NCI-H2029 (cell line): ENCODE results near the gene MTHFSD.

Experiments
- DNase-seq: peaks from one replicate; lab custom pipeline; 2025; lab: John Stamatoyannopoulos, UW

The MTHFSD gene

DNA sequence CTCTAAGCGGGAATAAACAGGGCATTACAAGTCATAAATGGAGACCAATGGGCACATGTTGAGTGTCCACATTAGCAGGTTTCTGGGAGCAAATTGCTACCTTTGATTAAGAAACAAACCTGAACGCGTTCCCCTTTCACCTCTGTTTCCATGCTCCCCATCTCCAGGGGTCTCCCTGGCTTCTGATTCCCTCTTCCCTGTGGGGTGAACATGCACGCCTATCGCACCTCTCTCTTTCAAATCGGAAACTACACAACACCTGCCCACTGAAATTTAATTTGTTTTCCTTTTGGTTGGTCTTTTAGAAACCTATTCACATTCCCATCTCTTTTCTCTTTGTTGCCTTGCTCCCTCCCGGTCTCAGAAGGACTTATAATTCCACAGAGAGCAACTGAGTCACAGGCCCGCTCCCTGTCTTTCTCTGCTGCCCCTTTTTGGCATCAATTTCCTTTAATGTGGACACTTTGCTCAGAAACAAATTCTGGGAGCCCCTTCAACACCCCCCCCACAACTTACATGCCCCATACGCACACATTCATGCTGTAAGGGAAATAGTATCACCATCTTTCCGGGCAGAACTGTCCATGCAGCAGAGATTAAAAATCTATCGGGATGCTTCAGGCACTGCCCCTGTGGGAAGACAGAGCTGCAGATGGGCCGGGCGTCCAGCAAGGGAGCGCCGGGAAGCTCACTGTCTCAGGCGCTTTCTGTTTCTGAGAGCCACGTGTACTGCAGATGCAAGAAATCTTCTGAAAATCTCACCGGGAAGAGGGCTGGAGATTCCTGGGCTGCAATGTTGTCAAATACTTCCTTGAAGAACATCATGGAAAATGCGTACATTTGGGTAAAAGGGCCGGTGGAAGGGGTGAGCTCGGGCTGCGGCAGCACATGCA lies 51.9 kb downstream of the MTHFSD start:
- no peak for DNase-seq

DNA sequence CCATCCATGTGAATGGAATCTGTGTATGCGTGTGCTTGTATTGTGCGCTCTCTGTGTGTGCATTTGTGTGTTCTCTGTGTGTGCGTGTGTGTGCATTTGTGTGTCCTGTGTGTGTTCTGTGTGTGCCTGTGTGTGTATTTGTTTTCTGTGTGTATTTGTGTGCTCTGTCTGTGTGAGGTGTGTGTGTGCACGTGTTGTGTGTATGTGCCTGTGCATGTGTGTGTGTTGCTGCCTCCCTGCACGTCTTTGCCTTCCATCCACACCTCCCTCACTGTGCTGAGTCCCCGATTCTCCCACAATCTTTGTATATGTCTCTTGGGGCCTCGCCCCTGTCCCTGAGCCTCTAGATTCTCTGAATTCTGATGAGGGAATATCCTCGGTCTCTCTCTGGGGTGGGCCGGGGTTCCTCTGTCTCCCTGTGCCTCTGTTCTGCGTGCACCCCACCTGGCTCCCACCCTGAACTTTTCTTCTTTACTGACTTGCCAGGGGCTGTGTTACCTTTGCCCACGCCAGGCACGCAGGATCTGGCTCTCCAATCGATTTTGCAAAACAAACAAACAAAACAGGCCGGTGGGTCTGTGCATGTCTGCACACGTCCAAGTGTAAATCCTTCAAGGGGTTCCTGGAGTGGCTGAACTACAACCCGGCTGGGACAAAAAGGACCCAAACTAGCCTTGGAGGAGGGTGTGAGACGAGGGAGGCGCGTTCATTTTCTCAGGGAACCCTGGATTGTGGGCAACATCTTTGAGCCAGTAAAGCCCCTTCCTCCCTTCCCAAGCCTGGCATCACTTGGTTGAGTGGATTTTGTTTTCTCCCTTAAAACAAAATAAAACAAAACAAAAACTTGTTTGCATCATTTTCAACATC lies 52.8 kb downstream of the MTHFSD start:
- no peak for DNase-seq

DNA sequence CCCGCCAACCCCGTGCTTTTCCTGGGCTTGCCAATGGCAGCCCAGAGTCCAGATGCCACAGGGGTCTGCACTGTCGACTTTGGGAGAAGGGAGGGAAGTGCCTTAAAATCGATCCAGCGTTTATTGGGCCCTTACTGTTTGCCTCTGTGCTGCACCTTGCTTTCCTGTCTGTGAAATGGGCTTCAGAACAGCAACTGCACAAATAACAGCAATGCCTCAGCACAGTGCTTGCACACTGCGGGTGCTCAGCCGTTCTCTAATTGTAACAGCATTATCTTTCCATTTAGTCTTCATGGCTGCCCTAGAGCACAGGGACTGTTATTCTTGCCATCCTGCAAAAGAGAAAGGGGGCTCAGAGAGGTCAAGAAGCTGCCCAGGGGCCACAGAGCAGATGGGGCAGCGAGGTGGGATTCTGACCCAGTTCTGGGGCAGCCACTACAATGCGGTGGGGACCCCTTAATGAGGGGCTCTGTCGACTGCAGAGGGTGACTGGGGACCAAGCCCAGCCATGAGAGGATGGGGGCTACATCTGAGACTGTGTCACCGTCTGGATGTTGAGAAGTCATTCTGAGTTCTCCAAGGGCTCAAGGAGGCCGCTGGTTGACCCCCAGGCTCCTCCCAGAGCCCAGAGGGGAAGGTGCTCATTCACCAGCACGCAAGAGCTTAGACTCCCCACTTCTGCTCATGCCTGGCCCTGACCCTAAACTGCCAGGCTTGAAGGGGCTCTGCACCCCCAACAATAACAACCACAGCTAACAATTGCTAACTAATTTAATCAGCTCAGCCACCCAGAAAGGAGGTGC lies 54.1 kb downstream of the MTHFSD start:
- no peak for DNase-seq

DNA sequence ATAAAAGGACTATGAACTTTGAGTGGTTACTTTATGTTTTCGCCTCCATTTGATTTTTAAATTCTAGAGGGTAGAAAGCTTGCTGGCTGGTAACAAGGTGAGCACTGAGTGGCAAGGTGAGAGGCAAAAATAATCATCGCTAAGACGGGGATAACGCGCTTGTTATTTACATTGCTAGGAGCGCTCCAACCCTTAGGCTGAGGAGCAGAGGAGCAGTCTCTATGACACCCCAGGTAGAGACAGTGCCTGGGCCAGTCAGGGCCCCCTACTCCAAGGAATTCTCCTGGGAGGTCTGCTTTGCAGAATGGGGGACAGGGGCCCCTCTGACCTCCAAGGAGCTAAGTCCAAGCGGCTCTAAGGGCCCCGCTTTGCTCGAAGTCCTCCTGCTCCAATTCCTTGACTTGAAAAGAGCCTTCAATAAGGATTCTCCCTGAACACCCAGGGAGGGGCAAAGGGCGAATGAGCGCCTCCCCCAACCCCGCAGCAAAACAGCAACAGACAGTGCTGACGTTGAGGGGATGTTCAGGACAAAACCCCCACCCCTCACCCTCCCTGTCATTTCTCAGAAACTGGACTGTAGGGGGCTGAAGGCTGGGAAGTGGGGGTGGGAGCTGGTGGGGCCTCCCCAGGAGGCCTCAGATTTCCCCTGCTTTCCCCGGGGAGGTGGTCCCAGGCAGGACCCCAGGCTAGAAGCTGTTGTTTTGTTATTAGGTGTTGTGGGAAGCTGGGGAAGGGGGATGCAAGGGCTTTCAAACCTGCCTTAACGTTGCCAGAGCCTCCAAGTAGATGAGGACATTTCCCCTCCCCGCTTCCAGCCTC lies 54.9 kb downstream of the MTHFSD start:
- DNase-seq: no peak

DNA sequence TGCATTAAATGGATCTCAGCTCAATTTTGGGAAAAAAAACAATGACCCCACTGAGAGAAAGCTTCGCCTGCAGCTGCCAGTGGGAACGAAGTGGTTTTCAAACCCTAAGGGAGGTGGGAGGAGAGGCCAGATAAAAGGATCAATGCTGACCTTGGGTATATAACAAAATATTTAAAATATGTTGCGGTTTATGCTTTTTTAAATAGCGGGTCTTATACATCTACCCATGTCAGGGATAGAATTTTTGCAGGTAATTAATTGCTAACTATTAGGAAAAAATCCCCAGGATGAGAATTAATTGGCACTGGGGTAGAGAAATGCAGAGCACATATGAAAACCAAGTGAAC lies 55.6 kb downstream of the MTHFSD start:
- DNase-seq: no peak

DNA sequence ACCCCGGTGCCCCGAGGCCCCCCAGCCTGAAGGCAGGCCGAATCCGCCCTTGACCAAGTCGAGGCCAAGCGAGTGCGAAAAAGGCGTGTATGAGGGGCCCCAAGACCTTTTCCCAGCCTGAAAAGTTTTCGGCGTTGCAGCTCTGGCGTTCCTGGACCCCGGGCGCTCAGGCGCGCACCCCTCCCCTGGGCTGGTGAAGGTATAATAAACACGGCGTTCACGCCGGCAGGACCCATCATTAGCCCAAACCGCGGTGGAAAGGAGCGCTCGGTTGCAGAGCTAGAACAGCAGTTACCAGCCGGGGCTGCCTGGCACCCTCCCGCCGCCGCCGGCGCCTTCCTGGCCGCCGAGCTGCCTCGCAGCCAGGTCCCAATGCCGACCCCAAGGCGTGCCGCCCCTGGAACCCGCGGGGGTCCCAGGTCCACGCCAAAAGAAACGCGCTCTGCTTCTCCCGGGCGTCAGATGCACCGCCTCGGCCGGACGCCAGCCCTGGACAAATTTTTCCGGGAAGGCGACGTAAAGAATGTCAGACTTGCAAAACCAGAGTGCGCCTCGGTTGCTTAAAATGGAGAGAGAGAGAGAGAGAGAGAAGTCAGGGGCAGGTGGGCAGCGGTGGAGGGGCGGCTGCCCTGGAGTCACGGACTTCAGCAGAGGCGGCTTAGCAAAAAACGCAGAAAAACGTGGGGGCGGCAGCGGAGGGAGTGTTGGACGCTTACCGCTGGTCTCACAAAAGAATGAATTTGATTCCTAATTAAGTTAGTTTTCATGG lies 56.2 kb downstream of the MTHFSD start:
- DNase-seq: no peak

DNA sequence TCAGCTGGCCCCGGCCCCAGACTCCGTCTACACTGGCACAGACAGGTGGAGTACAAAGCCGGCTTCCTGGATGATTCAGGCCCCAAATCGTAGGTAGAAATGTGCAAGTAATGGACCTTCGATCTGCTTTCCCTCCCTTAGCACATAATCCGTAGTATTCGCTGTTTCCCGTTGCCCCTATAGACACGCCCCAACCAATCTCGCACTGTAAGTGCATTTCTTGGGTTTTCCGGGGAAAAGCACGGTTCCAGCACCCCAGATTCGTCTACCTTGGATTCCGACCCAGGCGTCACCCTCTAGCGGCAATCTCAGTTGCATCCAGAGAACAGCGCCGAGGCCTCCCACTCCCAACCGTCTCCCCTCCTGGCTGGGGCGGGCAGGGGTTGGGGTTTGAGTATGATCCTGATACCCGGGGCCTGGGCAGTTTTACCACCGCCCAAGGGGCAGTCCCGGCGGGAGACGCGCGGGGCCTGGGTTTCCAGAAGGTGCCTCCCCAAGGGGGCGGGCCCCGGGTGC lies 56.8 kb downstream of the MTHFSD start:
- DNase-seq: no peak

DNA sequence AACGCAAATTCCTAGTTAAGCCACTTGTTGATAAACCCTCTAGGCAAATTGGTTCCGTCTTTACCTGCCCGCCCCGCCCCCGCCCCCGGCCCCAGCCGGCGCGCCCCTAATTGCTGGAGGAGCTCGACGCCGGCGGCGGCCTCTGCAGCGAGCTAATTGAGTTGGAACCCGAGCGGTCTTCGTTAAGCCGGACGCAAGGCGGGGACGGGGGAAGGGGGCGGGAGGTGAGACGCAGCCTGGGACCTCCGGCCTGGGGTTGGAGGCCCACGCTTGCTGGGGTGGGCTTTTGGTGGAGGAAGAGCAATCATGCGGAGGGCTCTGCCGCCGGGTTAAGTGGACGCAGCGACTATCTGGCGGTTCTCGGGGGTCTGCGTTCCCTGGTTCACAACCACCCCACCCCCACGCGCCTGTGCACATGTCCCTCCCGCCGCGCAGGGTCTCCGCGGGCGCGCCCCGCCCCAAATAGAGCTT lies 57.4 kb downstream of the MTHFSD start:
- DNase-seq: no peak

DNA sequence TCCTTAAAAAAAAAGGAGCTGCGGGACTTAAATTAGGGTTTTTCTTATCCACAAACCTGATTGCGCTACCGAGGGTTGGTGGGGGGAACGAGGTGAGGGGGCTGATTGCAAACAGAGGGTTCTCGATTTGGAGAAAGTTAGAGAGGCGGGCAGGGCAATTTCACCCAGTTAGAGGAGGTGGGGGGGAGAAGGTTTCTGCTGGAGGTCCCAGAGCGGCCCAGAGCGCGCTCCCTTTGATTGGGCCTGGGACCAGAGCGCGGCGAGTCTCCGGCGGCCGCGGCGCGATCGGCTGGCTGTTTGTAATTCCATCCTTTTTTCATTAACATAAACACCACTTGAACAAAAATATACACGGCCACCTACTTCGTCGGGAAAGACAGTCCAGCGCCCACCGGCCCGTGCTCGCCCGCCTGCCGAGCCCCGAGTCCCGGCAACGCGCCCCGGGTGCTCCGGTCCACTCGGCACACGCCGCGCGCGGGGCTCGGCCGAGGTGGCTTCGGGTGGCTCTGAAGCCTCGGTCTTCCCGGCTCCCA lies 58.0 kb downstream of the MTHFSD start:
- DNase-seq: no peak

DNA sequence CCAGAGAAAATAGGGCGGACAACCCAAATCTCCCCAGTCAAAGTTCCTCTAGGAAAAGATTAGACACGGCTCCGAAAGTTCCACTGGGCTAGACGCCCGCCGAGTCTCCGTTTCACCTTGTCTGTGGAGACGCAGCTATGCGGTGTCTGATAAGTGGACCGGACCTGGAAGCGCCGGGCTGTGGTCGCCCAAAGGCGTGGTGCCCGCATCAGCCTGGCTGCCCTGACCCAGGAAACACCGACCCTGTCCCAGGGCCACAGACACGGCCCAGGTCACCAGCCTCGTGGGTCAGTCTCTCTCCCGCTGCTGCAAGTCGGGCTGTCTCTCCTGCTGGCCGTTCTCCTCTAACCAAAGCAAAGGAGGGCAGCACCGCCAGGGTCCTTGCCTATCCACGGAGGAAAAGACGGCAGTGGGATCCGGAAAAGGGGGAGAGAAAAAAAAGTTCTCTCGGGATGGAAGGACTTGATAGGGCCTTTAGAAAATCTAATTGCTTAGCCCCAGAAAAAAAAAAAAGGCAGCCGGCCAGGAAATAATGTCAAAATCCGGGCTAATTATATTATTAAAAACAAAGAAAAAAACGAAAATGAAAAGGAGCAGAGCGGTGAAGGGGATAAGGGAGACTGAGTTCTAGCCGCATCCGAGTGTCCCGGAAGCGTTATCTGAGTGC lies 58.6 kb downstream of the MTHFSD start:
- DNase-seq: no peak

DNA sequence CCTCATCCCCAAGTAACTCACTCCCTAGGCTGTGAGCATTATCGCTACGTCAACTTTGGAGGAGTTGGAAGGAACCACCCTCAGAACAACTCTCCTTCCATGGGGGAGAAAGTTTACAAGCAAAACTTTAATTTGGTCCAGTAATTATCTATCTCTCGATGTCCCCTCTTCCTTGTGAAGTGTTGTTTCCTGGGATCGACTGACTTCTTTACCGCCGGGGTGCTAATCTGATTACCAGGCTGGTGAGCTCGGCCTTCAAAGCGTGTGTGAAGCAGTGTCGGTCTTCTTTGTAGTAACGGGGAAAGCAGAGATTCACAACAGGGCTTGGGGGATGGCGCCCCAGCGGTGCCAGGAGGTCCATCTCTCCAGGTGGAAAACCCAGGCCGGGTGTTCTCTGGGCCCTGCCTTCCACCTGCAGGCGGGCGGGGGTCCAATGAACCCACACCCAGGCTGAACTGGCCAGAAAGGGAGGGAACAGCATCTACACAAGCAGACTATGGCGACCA lies 59.2 kb downstream of the MTHFSD start:
- DNase-seq: no peak

DNA sequence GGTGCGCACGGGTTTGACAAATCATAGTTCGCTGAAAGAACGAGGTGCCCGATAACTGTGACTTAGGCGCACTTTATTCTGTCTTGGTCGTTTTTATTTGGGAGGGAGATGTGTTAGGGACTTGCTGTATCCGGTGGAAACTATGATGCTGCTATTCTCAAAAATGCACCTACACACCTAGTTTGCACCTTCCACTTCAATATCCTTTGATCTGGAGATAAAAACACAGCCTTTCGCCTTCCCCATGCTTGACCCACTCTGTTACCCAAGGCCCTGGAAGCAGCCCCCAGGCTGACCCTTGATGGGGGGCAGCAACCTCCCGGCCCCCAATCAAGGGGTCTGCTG lies 59.7 kb downstream of the MTHFSD start:
- DNase-seq: no peak

DNA sequence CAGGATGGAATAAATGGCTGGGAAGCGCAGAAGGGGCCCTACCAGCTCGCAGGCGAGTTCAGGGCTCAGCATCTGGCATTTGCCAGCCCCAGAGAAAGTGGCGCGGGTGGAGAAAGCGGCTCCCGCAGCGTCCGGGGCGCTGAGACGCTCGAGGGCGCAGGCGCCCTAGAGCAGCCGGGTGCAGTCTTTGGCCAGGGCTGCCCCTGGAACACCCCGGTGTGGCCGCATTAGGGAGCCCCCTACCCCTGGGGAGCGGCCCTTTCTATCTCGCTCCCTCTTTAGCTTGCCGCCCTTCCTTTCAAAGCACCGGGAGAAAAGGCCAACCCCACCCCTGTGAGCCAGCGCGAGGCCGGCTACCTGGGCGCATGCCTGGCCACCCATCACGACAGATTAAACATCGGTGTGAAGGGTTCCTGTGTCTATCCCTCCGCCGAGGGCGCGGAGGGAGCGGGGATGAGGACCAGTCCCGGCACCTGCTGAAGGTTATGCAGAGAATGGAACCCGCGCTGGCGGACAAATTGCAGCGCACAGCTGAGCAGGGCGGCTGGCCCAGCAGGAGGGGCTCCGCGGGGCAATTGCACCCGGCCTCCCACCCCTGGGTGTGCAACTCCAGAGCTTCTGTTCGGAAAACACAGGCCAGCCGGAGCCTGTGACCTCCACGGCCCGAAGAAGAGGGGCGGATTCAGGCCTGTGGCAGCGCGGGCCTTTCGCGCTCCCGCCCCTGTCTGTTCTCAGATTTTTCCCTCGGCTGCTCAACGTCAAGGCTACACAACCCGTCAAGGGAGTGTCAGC lies 60.3 kb downstream of the MTHFSD start:
- DNase-seq: no peak

DNA sequence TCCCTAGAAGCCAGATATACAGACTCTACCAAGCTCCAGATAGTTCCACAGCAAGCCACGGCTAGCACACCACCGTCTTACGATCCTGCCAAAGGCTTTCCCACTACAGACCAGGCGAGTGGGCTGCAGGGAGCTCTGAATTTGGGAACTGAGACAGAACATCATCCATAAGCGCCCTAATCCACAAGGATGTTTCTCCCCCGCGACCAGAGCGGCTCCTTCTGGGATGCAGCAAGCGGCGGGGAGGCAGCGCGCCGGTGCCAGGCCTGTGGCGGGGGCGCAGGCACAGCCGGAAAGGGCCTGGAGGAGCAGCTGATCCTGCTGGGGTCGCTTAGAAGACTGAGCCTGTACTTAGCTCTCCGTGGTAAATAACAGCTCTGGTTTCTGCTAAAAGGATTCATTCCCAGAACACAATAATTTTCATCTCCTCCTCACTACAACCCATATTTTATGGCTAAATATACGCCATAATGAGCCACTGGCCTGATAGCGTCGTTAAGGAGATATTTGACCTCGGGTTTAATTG lies 60.9 kb downstream of the MTHFSD start:
- DNase-seq: no peak

DNA sequence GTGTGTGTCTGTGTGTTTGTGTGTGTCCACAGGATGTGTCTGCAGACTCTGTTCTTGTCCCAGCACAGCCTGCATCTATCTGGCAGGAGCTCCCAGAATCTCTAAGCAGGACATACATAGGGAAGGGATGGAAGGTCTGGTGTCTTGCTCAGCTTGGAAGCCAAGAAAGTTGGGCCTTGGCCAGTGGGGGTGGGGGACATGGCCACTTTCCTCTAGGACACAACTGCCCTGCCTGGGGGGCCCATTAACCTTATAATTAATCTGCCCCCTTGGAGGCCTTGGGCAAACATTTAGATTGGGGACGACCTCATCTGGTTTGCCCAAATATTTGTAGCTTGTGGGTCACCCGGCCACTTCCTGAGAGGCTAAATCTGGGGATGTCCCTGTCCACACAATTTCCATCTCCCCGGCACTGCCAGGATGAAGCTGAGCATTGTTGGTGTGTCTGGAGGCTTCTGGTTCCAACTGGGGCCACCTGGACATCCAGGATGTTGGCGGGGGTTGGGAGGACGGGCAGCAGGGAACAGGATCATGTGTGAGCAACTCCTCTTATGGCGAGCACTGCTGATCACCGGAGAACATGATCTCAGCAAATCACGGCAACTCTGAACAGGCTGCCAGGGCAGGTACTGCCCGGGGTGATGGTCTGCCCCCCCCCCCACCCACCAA lies 61.9 kb downstream of the MTHFSD start:
- DNase-seq: no peak

DNA sequence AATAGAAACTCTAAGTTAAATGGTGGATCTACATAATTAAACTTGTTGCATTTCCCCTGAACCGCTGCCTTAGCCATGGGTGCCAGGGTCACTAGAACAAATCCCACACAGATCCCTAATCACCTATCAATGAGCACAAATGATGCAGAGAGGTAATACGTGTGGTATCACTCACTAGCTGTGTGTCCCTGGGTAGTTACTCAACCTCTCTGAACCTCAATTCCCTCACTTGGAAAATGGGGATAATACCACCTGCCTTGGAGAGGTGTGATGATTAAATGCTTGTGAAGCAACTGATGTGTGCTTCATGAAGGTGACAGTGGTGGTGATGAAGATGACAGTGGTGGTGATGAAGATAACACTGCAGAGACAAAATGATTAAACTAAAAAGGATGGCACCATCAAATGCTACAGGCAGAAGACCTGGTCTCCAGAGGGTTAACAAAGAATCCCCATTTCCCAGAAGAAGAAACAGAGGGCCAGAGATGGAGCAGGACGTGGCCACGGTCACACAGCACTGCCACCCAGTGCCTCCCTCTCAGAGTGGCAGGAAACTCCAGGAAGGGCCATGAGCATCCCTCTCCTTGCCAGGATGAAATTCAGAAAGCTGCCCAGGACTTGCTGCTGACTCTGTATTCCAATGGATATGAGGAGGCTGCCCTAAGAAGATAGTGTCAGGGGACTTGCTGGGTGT lies 62.6 kb downstream of the MTHFSD start:
- DNase-seq: no peak

DNA sequence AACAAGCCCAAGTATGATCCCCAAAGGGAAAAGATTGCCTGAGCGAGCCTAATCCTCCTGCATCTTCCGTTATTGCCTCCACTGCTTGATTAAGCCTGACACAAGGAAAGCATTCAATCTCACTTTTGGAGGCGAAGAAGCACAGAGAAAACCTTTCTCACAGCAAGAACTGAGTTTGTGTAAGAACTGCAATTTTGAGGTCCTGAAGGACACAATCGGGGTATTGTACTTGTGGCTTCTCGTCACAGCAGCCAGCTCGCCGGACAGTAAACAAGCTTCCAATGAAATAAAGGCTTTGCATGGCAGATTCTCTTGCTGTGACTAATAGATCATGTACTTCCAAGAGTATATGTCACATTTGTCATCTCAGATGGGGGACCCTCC lies 63.4 kb downstream of the MTHFSD start:
- DNase-seq: no peak
